Stomach smooth muscle (tissue), 2 donors: ENCODE results near the gene PLSCR1.
"Not testable (repeated sequence)": the region's sequence is repeated elsewhere in the genome, so short reads cannot be mapped to it uniquely, and the experiment has no call there.

Experiments
- H3K27ac ChIP-seq: one replicate; pipeline ENCODE4 v1.7.0; 2013; ENCODE audit warnings: mild to moderate bottlenecking, low read length, inconsistent platforms
- H3K27me3 ChIP-seq, 2 donors: one replicate each; pipeline ENCODE4 v1.7.0; 2013; ENCODE audit warnings: low read length in 2 of 2; ENCODE audit not compliant: insufficient read depth in 2 of 2, control insufficient read depth in 1 of 2
- H3K36me3 ChIP-seq, 2 donors: one replicate each; pipeline ENCODE4 v1.7.0; 2013; ENCODE audit warnings: low read length in 2 of 2; ENCODE audit not compliant: control insufficient read depth in 2 of 2, insufficient read depth in 2 of 2
- H3K4me1 ChIP-seq: one replicate; pipeline ENCODE4 v1.7.0; 2013; ENCODE audit warnings: low read length; ENCODE audit not compliant: control insufficient read depth, insufficient read depth
- H3K4me3 ChIP-seq, 2 donors: one replicate each; pipeline ENCODE4 v1.7.0; 2013; ENCODE audit warnings: low read length in 2 of 2
- H3K9ac ChIP-seq, 2 donors: one replicate each; pipeline ENCODE4 v1.7.0; 2013; ENCODE audit warnings: low read length in 2 of 2, mild to moderate bottlenecking in 1 of 2
- H3K9me3 ChIP-seq, 2 donors: one replicate each; pipeline ENCODE4 v1.7.0; 2013; ENCODE audit warnings: low read length in 2 of 2; ENCODE audit not compliant: control insufficient read depth in 2 of 2
- donor health status: healthy.
- donor health status: Pancreatic carcinoma.

The PLSCR1 gene

DNA sequence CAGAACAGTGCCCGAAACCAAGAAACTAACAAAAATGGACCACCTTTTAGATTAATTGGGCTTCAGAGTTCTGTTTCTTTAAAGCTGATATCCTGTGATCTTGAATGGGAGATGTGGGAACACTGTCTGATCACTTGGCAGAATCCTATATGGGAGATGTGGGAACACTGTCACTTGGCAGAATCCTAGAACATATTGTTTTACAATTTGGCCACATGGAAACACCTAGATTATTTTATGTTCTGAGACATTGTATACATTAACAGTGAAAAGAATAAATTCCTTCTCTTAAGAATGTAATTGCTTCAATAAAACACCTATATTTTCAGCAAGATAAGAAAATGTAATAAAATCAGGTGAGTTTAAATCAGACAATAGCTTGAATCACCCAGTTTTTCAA, 44.7 kb downstream of the PLSCR1 start:
- Histone ChIP-seq H3K27ac (no peak overlapping the region), H3K36me3 (no peaks in the 10 kb centered on the region), H3K9me3 (no peaks in the 10 kb centered on the region), H3K27me3 (no peaks in the 10 kb centered on the region), H3K4me3 (no peak overlapping the region), H3K9ac (no peak overlapping the region), H3K4me1 (no peaks in the 10 kb centered on the region)

DNA sequence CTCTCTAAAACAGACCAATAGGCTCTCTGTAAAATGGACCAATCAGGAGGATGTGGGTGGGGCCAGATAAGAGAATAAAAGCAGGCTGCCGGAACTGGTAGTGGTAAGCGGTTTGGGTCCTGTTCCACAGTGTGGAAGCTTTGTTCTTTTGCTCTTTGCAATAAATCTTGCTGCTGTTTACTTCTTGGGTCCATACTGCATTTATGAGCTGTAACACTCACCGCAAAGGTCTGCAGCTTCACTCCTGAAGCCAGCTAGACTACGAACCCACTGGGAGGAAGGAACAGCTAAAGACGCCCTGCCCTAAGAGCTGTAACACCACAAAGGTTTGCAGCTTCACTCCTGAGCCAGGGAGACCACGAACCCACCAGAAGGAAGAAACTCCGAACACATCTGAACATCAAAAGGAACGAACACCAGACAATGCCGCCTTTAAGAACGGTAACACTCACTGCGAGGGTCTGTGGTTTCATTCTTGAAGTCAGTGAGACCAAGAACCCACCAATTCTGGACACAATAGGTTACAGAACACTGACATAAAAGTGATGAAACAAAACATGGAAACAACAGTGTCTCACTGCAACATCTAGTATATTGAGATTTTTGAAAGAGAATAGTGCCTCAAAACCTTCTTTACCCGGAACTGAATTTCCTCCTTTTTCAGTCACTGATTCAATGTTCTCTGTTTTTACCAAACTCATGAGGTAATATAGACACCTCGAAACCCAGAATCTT, 46.2 kb downstream of the PLSCR1 start:
- no peak overlapping the region for H3K27ac ChIP-seq

DNA sequence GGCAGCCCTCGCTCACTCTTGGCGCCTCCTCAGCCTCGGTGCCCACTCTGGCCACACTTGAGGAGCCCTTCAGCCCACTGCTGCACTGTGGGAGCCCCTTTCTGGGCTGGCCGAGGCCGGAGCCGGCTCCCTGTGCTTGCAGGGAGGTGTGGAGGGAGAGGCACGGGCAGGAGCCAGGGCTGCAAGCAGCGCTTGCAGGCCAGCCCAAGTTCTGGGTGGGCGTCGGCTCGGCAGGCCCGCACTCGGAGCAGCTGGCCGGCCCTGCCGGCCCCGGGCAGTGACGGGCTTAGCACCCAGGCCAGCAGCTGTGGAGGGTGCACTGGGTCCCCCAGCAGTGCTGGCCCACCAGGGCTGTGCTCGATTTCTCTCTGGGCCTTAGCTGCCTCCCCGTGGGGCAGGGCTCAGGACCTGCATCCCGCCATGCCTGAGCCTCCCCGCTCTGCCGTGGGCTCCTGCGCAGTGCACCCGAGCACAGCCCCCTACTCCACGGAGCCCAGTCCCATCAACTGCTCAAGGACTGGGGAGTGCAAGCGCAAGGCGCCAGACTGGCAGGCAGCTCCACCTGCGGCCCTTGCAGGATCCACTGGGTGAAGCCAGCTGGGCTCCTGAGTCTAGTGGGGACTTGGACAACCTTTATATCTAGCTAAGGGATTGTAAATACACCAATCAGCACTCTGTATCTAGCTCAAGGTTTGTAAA, 47.1 kb downstream of the PLSCR1 start:
- not testable (repeated sequence) for H3K9me3 ChIP-seq, H3K4me1 ChIP-seq

More for the DNA sequence above, 46.2 kb downstream of the PLSCR1 start:
- no peaks in the 10 kb centered on the region for H3K9me3 ChIP-seq
- H3K4me1 ChIP-seq, result no peaks in the 10 kb centered on the region
- no peak overlapping the region for H3K4me3 ChIP-seq
- no peak overlapping the region for H3K9ac ChIP-seq
- H3K36me3 ChIP-seq, result no peaks in the 10 kb centered on the region
- H3K27me3 ChIP-seq, result no peaks in the 10 kb centered on the region

DNA sequence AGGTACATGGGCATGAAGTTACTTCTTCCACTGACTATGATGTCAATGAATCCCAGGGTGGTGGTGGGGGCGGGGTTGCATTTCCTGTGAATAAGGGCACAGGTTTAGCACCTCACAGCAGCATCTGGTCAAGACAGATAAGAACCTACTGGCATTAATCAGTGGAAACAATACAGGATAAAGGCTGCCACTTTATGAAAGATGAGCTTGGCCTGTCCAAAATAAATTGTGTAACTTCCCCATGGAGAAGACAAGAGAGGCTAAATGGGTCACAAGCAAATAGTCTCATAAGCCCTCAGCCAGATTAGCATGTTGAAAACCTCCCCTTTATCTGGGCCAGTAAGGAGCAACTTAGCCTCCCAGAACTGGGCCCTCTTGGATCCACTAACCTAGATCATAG, 47.7 kb downstream of the PLSCR1 start:
- Histone ChIP-seq H3K9me3 (no peaks in the 10 kb centered on the region), H3K9ac (no peak overlapping the region), H3K36me3 (no peaks in the 10 kb centered on the region), H3K27ac (no peak overlapping the region), H3K4me3 (no peak overlapping the region), H3K4me1 (no peaks in the 10 kb centered on the region), H3K27me3 (no peaks in the 10 kb centered on the region)

More for the DNA sequence above, 47.1 kb downstream of the PLSCR1 start:
- H3K36me3 ChIP-seq, H3K9ac ChIP-seq, H3K27me3 ChIP-seq, H3K27ac ChIP-seq, H3K4me3 ChIP-seq: not testable (repeated sequence)

DNA sequence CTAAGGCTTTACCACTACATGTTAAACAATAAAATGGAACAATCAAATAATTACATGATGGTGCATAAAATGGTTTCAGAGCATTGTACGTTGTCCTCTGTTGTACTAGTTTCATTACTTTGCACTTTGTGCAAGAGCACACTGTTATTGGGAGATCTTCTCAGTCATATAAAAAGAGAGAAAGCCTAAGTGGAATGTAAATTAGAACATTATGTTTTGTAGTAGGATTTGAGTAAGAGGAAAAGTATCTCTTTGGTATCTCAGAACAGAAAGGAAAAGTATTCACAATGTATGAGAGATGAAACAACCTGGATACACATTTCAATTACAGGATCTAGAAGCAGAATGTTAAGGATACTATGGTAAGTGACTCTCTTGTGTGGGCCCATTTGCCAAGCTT, 48.2 kb downstream of the PLSCR1 start:
- Histone ChIP-seq H3K4me3 (no peak overlapping the region), H3K27me3 (no peaks in the 10 kb centered on the region), H3K36me3 (no peaks in the 10 kb centered on the region), H3K9me3 (no peaks in the 10 kb centered on the region), H3K27ac (no peak overlapping the region), H3K9ac (no peak overlapping the region), H3K4me1 (no peaks in the 10 kb centered on the region)

DNA sequence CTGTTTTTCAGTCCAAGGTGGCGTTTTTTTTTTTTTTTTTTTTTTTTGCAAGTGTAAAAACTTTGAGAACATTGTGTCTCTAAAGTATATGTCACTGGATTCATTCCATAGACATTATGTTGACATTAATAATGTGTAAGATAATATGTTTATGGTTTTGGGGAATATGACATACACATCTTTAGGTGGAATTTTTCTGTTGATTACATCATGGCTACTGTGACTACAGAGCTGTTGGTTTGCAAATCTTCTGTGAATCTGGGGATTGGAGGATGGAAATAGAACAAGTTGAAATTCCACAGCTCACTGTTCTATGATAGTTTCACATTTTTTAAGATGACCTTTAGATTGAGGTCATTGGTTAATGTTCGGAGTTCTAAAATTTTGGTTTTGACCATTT, 50.6 kb downstream of the PLSCR1 start:
- no peak overlapping the region for H3K9ac ChIP-seq
- no peak overlapping the region for H3K27ac ChIP-seq
- H3K36me3 ChIP-seq, result no peaks in the 10 kb centered on the region
- H3K9me3 ChIP-seq, result peaks cover 0 to 3% of the 10 kb centered on the region in 2 donors
- H3K27me3 ChIP-seq, result no peaks in the 10 kb centered on the region
- no peak overlapping the region for H3K4me3 ChIP-seq
- H3K4me1 ChIP-seq, result no peaks in the 10 kb centered on the region

DNA sequence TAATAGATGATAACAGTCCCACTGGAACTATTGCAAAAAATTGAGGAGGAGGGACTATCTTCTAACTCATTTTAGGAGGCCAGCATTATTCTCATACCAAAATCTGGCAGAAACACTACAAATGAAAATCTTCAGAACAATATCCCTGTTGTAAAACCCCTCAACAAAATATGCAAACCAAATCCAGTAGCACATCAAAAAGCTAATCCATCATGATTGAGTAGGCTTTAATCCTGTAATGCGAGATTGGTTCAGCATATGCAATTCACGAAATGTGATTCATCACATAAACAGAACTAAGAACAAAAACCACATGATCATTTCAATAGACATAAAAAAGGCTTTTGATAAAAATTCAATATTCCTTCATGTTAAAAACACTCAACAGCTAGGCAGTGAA, 51.2 kb downstream of the PLSCR1 start:
- H3K9ac ChIP-seq, result no peak overlapping the region
- no peak overlapping the region for H3K27ac ChIP-seq
- no peak overlapping the region for H3K4me3 ChIP-seq
- H3K9me3 ChIP-seq, result peaks cover 0 to 3% of the 10 kb centered on the region in 2 donors
- H3K4me1 ChIP-seq, result no peaks in the 10 kb centered on the region
- H3K36me3 ChIP-seq, result no peaks in the 10 kb centered on the region
- H3K27me3 ChIP-seq, result no peaks in the 10 kb centered on the region

- H3K9me3 ChIP-seq, result peaks cover 0 to 3% of the 10 kb centered on the region in 2 donors
- no peak overlapping the region for H3K4me3 ChIP-seq
- no peak overlapping the region for H3K27ac ChIP-seq
- no peaks in the 10 kb centered on the region for H3K4me1 ChIP-seq
- H3K9ac ChIP-seq, result no peak overlapping the region
- no peaks in the 10 kb centered on the region for H3K36me3 ChIP-seq
- H3K27me3 ChIP-seq, result no peaks in the 10 kb centered on the region
Measured at GRCh38 chr3:146491303-146491702, 53.1 kb downstream of the PLSCR1 start.

DNA sequence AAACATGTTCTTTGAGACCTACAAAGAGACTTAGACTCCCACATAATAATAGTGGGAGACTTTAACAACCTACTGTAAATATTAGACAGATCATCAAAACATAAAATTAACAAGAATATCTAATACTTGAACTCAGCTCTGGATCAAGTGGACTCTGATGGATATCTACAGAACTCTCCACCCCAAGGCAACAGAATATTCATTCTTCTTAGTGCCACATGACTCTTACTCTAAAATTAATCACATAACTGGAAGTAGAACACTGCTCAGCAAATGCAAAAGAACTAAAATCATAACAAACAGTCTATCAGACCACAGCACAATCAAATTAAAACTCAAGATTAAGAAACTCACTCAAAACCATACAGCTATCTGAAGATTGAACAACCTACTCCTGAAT, 59.1 kb downstream of the PLSCR1 start:
- H3K4me1 ChIP-seq, result no peaks in the 10 kb centered on the region
- no peaks in the 10 kb centered on the region for H3K27me3 ChIP-seq
- H3K36me3 ChIP-seq, result no peaks in the 10 kb centered on the region
- no peak overlapping the region for H3K9ac ChIP-seq
- no peak overlapping the region for H3K27ac ChIP-seq
- no peaks in the 10 kb centered on the region for H3K9me3 ChIP-seq
- no peak overlapping the region for H3K4me3 ChIP-seq

GRCh38 chr3:146476094-146476740, 68.2 kb downstream of the PLSCR1 start:
- H3K4me1 ChIP-seq, result no peaks in the 10 kb centered on the region
- no peak overlapping the region for H3K4me3 ChIP-seq
- no peaks in the 10 kb centered on the region for H3K36me3 ChIP-seq
- H3K27me3 ChIP-seq, result no peaks in the 10 kb centered on the region
- no peak overlapping the region for H3K27ac ChIP-seq
- no peaks in the 10 kb centered on the region for H3K9me3 ChIP-seq
- no peak overlapping the region for H3K9ac ChIP-seq

GRCh38 chr3:146474976-146475375, 69.4 kb downstream of the PLSCR1 start:
- not testable (repeated sequence) for H3K4me1 ChIP-seq, H3K27me3 ChIP-seq, H3K4me3 ChIP-seq, H3K9ac ChIP-seq, H3K36me3 ChIP-seq, H3K9me3 ChIP-seq, H3K27ac ChIP-seq
